ENCODE data around the gene SUSD1. TPM values are rescaled to one million over a fixed set of nuclear protein-coding genes. Genes with fewer than 3 reads are reported as not detected.

SUSD1 gene
- total and polyA plus RNA-seq, 9 of the 15 experiments (the other 6 are each of a cell fraction or from before 2014, with no cell fraction given), result 10.9 to 44.4 (median 36.1) TPM

- no peak for DNase-seq (ENCODE audit: extremely low read depth in 1 of 4, low spot score in 3 of 4)
- in situ Hi-C loops (cut with MboI) (no loop called here), intact Hi-C loops (cut with micrococcal nuclease) (no loop called here)
- POLR2A ChIA-PET, result interaction anchor here (1.1 kb wide), 1 partner anchor 9 kb away, joined by 3 read pairs; no protein-coding TSS in a partner anchor
- Histone ChIP-seq H3K9me1 (ENCODE audit: control insufficient read depth, insufficient read depth, low read length) (no peaks in the 10 kb centered on the region), H3K4me3 (no peak overlapping the region), H3K4me1 (replicated peaks in 1 of 2; ENCODE audit: control insufficient read depth in 2 of 2, insufficient read depth in 2 of 2, low read length in 2 of 2) (no peaks in the 10 kb centered on the region; a peak in 1 of 5 replicates), H3K9ac (ENCODE audit: insufficient read depth in 1 of 2, low read depth in 2 of 2, low read length in 2 of 2) (no peak overlapping the region), H4K20me1 (replicated peaks; ENCODE audit: control insufficient read depth, insufficient read depth, low read length) (no peaks in the 10 kb centered on the region), H2AFZ (ENCODE audit: low read depth, low read length) (no peak overlapping the region), H3K27ac (ENCODE audit: extremely low read depth, low read depth, low read length) (no peak overlapping the region), H3K27me3 (ENCODE audit: control insufficient read depth in 2 of 2, insufficient read depth in 2 of 2, low read length in 2 of 2) (no peaks in the 10 kb centered on the region), H3K36me3 (ENCODE audit: control insufficient read depth, insufficient read depth, low read length) (peaks cover 76% of the 10 kb centered on the region), H3K4me2 (ENCODE audit: insufficient read depth, low read length) (no peak overlapping the region), H3K9me3 (replicated peaks; ENCODE audit: control insufficient read depth, insufficient read depth, low read depth, low read length) (no peaks in the 10 kb centered on the region), H3K79me2 (ENCODE audit: control insufficient read depth, insufficient read depth, low read length) (no peaks in the 10 kb centered on the region)
- no TSS peak for BruUV-seq (replicated peaks)
- 85% methylated on average over 5 of the region's 5 CpGs for WGBS (ENCODE audit: insufficient coverage, low coverage, missing lambda C conversion rate)
- CTCF ChIA-PET (ENCODE audit: low intra/inter-chr PET ratio), result interaction anchor here (0.6 kb wide), 1 partner anchor 11 kb away, joined by 3 read pairs; no protein-coding TSS in a partner anchor
- no peak for FAIRE-seq
- no peak for ATAC-seq
- TF ChIP-seq DMBX1 (CRISPR knock-in tag; IDR thresholded peaks at IDR 0.05; ENCODE audit: borderline replicate concordance) (peak; percentile 27; the same call in 1 of the 2 replicates), ZNF639 (CRISPR knock-in tag; conservative IDR thresholded peaks at IDR 0.05 in 1 of 2, IDR thresholded peaks at IDR 0.05 in 1 of 2) (0 out of 4 replicates have a peak, but pooled peaks of 1 of the 2 experiments have one; percentile 27), ARNT (IDR thresholded peaks at IDR 0.05) (no peak), ARID2 (IDR thresholded peaks at IDR 0.05) (no peak), HIVEP1 (CRISPR knock-in tag; IDR thresholded peaks at IDR 0.05) (no peak), GTF2A2 (tag; IDR thresholded peaks at IDR 0.05) (0 out of 2 replicates have a peak, but pooled peaks have one; percentile 34), KLF13 (tag; IDR thresholded peaks at IDR 0.05; ENCODE audit: borderline replicate concordance, low read depth) (no peak), RBM25 (IDR thresholded peaks at IDR 0.05; ENCODE audit: low read depth, low read length, severe bottlenecking) (no peak), CLOCK (CRISPR knock-in tag; IDR thresholded peaks at IDR 0.05; ENCODE audit: borderline replicate concordance) (no peak), SAFB (IDR thresholded peaks at IDR 0.05; ENCODE audit: borderline replicate concordance, low read depth, low read length) (no peak), SRSF1 (IDR thresholded peaks at IDR 0.05; ENCODE audit: low read depth, low read length) (no peak)
Observed at GRCh38 chr9:112042769-112043168, 132.3 kb downstream of the SUSD1 start.

Measured in K562 (cell line).